Epithelial cell of esophagus (primary cell): ENCODE measurements around the gene GLB1L2.

Experiments
- DNase-seq: peaks from one replicate; pipeline ENCODE4 v3.0.0; 2010; ENCODE audit warnings: low read depth
- H3K4me3 ChIP-seq: 2 replicates; pipeline ENCODE4 v1.5.1; 2011; ENCODE audit warnings: mild to moderate bottlenecking, low read length, control low read depth
- CTCF ChIP-seq: IDR thresholded peaks from 2 replicates; pipeline ENCODE4 v1.5.1; 2011; ENCODE audit warnings: low read depth, mild to moderate bottlenecking, low read length, control low read depth, inconsistent platforms; ENCODE audit not compliant: insufficient read depth; ENCODE audit errors: missing control alignments

The GLB1L2 gene

GRCh38 chr11:134398644-134399292 lies 67.0 kb downstream of the GLB1L2 start:
- H3K4me3 ChIP-seq, result no peak overlapping the region
- DNase-seq, result no peak
- TF ChIP-seq CTCF, result no peak

- H3K4me3 ChIP-seq, result no peak overlapping the region
- TF ChIP-seq CTCF, result no peak
- DNase-seq, result no peak
These were observed 67.5 kb downstream of the GLB1L2 start for GRCh38 chr11:134399293-134399654.

- H3K4me3 ChIP-seq, result no peak overlapping the region
- TF ChIP-seq CTCF, result no peak
- no peak for DNase-seq
These were observed 68.2 kb downstream of the GLB1L2 start for GRCh38 chr11:134399996-134400395.

GRCh38 chr11:134401825-134402809 lies 70.3 kb downstream of the GLB1L2 start:
- DNase-seq, result no peak
- no peak overlapping the region for H3K4me3 ChIP-seq
- TF ChIP-seq CTCF, result no peak

GRCh38 chr11:134402910-134403309 lies 71.1 kb downstream of the GLB1L2 start:
- TF ChIP-seq CTCF, result no peak

GRCh38 chr11:134404575-134405341 lies 73.0 kb downstream of the GLB1L2 start:
- no peak for TF ChIP-seq CTCF
- no peak for DNase-seq
- no peak overlapping the region for H3K4me3 ChIP-seq

More at GRCh38 chr11:134402910-134403309, 71.1 kb downstream of the GLB1L2 start:
- no peak overlapping the region for H3K4me3 ChIP-seq
- DNase-seq, result no peak
